NCI-H446 treated with DMSO at 0.1 percent for 48 hours (cell line): ENCODE data around the gene UNC80.

Experiments
- DNase-seq: peaks from one replicate; lab custom pipeline; 2025; lab: John Stamatoyannopoulos, UW

UNC80 gene

GRCh38 chr2:210028178-210028577 is 256.5 kb downstream of the UNC80 start:
- no peak for DNase-seq

- DNase-seq, result no peak
Measured at GRCh38 chr2:210034087-210034683, 262.6 kb downstream of the UNC80 start.

GRCh38 chr2:210035679-210036078 is 264.0 kb downstream of the UNC80 start:
- DNase-seq, result no peak

- no peak for DNase-seq
Measured at GRCh38 chr2:210038078-210038477, 266.4 kb downstream of the UNC80 start.

- DNase-seq, result no peak
Measured at GRCh38 chr2:210046851-210047500, 275.3 kb downstream of the UNC80 start.
